Activated CD8-positive, alpha-beta T cell treated with anti-CD3 and anti-CD28 coated beads for 36 hours (primary cell): ENCODE results near the gene KRT7. TPM values are rescaled to one million over a fixed set of nuclear protein-coding genes. Genes with fewer than 3 reads are reported as not detected.

Experiments used
- ATAC-seq: fragments of 200-7000 bp; cut with Tn5 transposase; one replicate; pipeline ENCODE4 v1.10.0; 2021; ENCODE audit warnings: mild to moderate bottlenecking, moderate library complexity
- CTCF ChIA-PET: fragments of 350-600 bp; sonication (Branson Sonifier 250); formaldehyde crosslinking; loops from one replicate; lab custom pipeline; 2021; ENCODE audit warnings: antibody characterized with exemption; lab: Charles Lee
- POLR2A ChIA-PET: fragments of 350-600 bp; sonication (Branson Sonifier 250); formaldehyde crosslinking; loops from one replicate; lab custom pipeline; 2021; ENCODE audit warnings: antibody characterized with exemption; lab: Charles Lee
- DNase-seq: peaks from one replicate; pipeline ENCODE4 v3.0.0-alpha.2; 2020
- H3K27ac Mint-ChIP-seq: one replicate; pipeline ENCODE4 v1.8.0; 2021; ENCODE audit warnings: mild to moderate bottlenecking, mixed read lengths
- H3K27me3 Mint-ChIP-seq: one replicate; pipeline ENCODE4 v1.8.0; 2021; ENCODE audit warnings: mixed read lengths
- H3K36me3 Mint-ChIP-seq: one replicate; pipeline ENCODE4 v1.8.0; 2021; ENCODE audit warnings: low read depth, mixed read lengths
- H3K4me1 Mint-ChIP-seq: one replicate; pipeline ENCODE4 v1.8.0; 2021; ENCODE audit warnings: low read depth, mixed read lengths
- H3K4me3 Mint-ChIP-seq: one replicate; pipeline ENCODE4 v1.8.0; 2021; ENCODE audit warnings: mild to moderate bottlenecking, moderate library complexity, mixed read lengths
- H3K9me3 Mint-ChIP-seq: one replicate; pipeline ENCODE4 v1.8.0; 2021; ENCODE audit warnings: mixed read lengths
- intact Hi-C: fragments of 100-400 bp; cut with micrococcal nuclease; formaldehyde crosslinking; loops from one replicate; pipeline ENCODE4 v1.10.0; 2022
- total RNA-seq, 2 experiments: library from RNA; stranded (reverse); gene quantifications; one replicate each; pipeline ENCODE4 v1.2.3, GENCODE V29; 2021
- TF ChIP-seq, protein P1 (sequence below): fragments of 200-600 bp; IDR thresholded peaks from one replicate; pipeline ENCODE4 v1.8.0; 2022; ENCODE audit warnings: antibody characterized with exemption, mild to moderate bottlenecking

The KRT7 gene
- total RNA-seq, 2 experiments from 2014 or later: 2.1 to 3.1 TPM

DNA sequence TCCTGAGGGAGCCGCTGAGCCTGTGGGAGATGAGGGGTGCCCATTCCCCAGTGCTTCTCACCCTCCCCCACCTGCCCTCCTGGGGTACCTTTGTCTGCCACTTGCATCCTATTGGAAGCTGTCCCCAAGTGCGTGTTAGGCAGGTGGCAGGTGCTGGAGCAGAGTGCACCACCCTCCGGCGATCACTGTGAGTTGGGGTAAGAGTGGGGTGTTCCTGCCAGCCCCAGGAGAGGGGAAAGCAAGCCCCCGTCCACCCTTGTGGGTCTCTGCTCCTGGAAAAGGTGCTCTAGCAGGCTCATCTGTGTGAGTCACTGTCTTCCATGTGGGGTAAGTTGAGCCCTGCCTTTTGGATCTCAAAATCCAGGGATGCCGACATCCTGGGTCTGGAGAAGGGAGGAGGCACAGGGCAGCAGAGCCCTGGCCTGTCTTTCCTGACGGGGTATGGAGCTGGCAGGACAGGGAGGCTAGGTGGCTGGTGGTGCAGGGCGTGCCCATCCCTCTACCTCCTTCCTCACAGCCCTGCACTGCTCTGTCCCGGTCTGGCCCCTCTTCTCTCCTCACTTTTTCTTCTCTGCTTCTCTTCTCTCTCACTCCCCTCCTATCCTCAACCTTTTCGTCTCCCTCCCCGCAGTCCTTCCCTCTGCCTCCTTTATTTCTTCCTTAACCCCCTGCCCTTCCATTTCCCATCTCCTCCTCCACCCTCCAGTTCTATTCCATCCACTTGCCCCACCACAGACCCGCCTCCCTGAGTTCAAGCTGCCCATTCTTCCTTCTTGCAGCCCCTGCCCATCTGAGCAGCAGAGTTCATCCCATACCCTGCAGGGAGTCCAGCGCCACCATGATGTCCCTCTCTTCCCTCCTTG lies 20.1 kb upstream of the KRT7 start:
- Mint-ChIP-seq H3K9me3 (no peaks in the 10 kb centered on the region), H3K4me3 (no peak overlapping the region), H3K27me3 (peaks cover 6% of the 10 kb centered on the region), H3K36me3 (no peaks in the 10 kb centered on the region), H3K27ac (no peak overlapping the region), H3K4me1 (no peaks in the 10 kb centered on the region)
- TF ChIP-seq, protein P1, sequence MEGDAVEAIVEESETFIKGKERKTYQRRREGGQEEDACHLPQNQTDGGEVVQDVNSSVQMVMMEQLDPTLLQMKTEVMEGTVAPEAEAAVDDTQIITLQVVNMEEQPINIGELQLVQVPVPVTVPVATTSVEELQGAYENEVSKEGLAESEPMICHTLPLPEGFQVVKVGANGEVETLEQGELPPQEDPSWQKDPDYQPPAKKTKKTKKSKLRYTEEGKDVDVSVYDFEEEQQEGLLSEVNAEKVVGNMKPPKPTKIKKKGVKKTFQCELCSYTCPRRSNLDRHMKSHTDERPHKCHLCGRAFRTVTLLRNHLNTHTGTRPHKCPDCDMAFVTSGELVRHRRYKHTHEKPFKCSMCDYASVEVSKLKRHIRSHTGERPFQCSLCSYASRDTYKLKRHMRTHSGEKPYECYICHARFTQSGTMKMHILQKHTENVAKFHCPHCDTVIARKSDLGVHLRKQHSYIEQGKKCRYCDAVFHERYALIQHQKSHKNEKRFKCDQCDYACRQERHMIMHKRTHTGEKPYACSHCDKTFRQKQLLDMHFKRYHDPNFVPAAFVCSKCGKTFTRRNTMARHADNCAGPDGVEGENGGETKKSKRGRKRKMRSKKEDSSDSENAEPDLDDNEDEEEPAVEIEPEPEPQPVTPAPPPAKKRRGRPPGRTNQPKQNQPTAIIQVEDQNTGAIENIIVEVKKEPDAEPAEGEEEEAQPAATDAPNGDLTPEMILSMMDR: no peak
- ChIA-PET CTCF (interaction anchor here (0.7 to 3.0 kb wide), 13 partner anchors 8 to 528 kb away, joined by 3 to 15 read pairs (median 4); partner anchors contain the start of gene KRT86), POLR2A (no interaction called here)
- DNase-seq: no peak
- no peak for ATAC-seq
- intact Hi-C loops: no loop called here

DNA sequence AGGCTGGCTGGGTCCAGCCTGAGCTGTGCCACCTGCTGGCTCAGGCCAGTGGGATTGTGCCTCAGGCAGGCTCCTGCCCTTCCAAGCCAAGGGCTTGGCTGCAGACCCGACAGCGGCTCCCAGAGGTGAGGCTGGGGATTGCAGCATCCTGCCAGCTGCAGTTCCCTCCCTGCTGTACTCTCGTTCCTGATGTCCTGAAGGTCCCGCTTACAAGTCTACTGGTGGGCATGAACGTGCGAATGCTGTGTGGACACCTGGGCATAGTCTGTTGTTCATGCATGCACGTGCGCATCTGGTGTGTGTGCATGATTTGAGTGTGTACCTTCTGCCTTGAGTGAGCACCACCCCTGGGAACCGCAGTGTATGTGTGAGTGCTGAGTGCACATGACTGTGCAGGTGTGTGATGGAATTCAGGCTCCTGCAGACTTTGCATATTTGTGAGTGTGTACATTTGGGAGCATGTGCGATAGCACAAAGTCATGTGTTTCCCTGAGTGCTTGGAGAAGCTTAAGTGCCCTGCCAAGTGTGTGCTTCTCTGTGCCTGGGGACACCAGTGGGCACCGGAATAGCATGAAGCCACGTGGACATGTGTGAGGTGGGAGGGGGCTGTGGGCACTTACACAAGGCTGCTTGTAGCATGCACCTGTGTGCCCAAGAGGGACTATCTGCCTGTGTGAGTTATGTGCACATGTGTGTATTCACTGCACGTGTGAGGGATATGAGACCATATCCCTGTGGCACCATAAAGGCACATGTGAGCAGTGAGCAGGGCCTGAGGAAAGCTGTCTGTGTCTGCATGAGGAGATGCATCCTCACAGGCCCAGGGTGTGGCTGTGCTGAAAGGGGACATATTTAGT lies 19.3 kb upstream of the KRT7 start:
- no peak overlapping the region for H3K4me3 Mint-ChIP-seq
- H3K4me1 Mint-ChIP-seq: no peaks in the 10 kb centered on the region
- H3K9me3 Mint-ChIP-seq: no peaks in the 10 kb centered on the region
- POLR2A ChIA-PET: no interaction called here
- H3K27ac Mint-ChIP-seq: no peak overlapping the region
- TF ChIP-seq, protein P1: peak; percentile 86
- H3K36me3 Mint-ChIP-seq: no peaks in the 10 kb centered on the region
- H3K27me3 Mint-ChIP-seq: peaks cover 7% of the 10 kb centered on the region
- ATAC-seq: peak; percentile 95
- DNase-seq: peak; percentile 66
- intact Hi-C loops: no loop called here
- CTCF ChIA-PET: interaction anchor here (0.6 to 3.0 kb wide), 14 partner anchors 8 to 527 kb away, joined by 3 to 15 read pairs (median 3); partner anchors contain the start of gene KRT86

DNA sequence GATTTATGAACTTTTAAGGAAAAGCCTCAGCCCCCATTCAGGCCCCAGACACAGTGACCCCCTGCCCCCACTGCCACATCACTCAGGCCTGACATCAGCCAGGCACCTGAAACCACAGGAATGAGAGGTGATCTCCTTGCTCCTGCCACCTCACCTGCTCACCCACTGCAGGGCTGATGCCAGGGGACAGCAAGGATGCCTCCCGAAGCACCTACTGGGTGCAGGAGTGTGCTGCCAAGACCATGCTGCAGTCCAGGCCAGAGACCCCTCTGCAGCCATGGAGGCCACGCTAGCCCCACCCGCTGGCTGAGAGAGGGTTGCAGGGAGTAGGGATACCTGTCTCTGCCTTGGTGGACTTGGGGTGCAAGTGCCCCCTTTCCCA lies 18.6 kb upstream of the KRT7 start:
- ATAC-seq: no peak
- CTCF ChIA-PET: interaction anchor here (1.3 to 3.0 kb wide), 6 partner anchors 8 to 92 kb away, joined by 3 to 15 read pairs (median 4); no protein-coding TSS in a partner anchor
- Mint-ChIP-seq H3K4me3 (no peak overlapping the region), H3K36me3 (no peaks in the 10 kb centered on the region), H3K9me3 (no peaks in the 10 kb centered on the region), H3K4me1 (no peaks in the 10 kb centered on the region), H3K27ac (no peak overlapping the region), H3K27me3 (peaks cover 9% of the 10 kb centered on the region)
- POLR2A ChIA-PET: no interaction called here
- intact Hi-C loops: no loop called here
- no peak for DNase-seq
- TF ChIP-seq, protein P1: no peak

DNA sequence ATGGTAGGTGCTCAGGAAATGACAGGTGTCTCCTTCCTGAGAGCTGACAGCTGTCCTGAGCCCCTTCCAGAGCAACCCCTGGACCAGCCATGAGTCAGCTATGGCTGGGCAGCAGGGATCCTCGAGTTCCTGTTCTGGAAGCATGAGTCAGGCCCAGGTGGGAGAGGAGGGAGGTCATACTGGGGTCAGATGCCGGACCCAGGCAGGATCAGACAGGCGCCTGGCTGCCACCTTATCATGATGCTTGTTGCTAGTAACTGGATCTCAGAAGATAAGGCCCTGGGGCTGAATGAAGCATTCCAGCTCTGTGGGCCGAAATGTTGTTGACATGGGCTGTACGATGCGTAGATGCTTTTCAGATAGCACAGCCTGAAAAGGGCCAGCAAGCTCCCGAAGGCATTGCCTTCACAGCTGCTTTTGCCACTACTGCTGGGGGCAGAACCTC lies 17.4 kb upstream of the KRT7 start:
- intact Hi-C loops: no loop called here
- Mint-ChIP-seq H3K27ac (no peak overlapping the region), H3K36me3 (no peaks in the 10 kb centered on the region), H3K27me3 (peaks cover 14% of the 10 kb centered on the region), H3K4me3 (no peak overlapping the region), H3K9me3 (no peaks in the 10 kb centered on the region), H3K4me1 (no peaks in the 10 kb centered on the region)
- POLR2A ChIA-PET: interaction anchor here (1.0 kb wide), 1 partner anchor 22 kb away, joined by 3 read pairs; no protein-coding TSS in a partner anchor
- no peak for DNase-seq
- TF ChIP-seq, protein P1: no peak
- no peak for ATAC-seq
- CTCF ChIA-PET: interaction anchor here (1.3 to 1.8 kb wide), 2 partner anchors 63 to 91 kb away, joined by 4 read pairs; no protein-coding TSS in a partner anchor
